WTC11 (cell line): ENCODE measurements around the gene NEUROD2. TPM values are rescaled to one million over a fixed set of nuclear protein-coding genes. Genes with fewer than 3 reads are reported as not detected.
"Not testable (repeated sequence)": the region's sequence is repeated elsewhere in the genome, so short reads cannot be mapped to it uniquely, and the experiment has no call there.

Experiments
- ATAC-seq: fragments of 200-7000 bp; cut with Tn5 transposase; 2 replicates; pipeline ENCODE4 v1.10.0; 2021; ENCODE audit warnings: mild to moderate bottlenecking, moderate library complexity
- CTCF ChIA-PET: fragments of 300-600 bp; sonication (Branson Sonifier 250); formaldehyde crosslinking; loops from one replicate; lab custom pipeline; 2021; ENCODE audit warnings: antibody characterized with exemption; lab: Charles Lee
- POLR2A ChIA-PET: fragments of 350-600 bp; sonication (Branson Sonifier 250); formaldehyde crosslinking; loops from one replicate; lab custom pipeline; 2021; ENCODE audit warnings: antibody characterized with exemption; lab: Charles Lee
- DNase-seq: peaks from one replicate; pipeline ENCODE4 v3.0.0; 2021; ENCODE audit warnings: low spot score
- H3K27ac Mint-ChIP-seq: 2 replicates; pipeline ENCODE4 v1.8.0; 2021; ENCODE audit warnings: mixed read lengths
- H3K27me3 Mint-ChIP-seq: 2 replicates; pipeline ENCODE4 v1.8.0; 2021; ENCODE audit warnings: low read depth, mild to moderate bottlenecking, moderate library complexity, mixed read lengths
- H3K36me3 Mint-ChIP-seq: 2 replicates; pipeline ENCODE4 v1.8.0; 2021; ENCODE audit warnings: mixed read lengths
- H3K4me1 Mint-ChIP-seq: 2 replicates; pipeline ENCODE4 v1.8.0; 2022; ENCODE audit warnings: mixed read lengths
- H3K4me3 Mint-ChIP-seq: 2 replicates; pipeline ENCODE4 v1.8.0; 2021; ENCODE audit warnings: mild to moderate bottlenecking, moderate library complexity, mixed read lengths
- H3K9me3 Mint-ChIP-seq: 2 replicates; pipeline ENCODE4 v1.8.0; 2021; ENCODE audit warnings: mixed read lengths
- CREB1 ChIP-seq: sonication (generic); formaldehyde crosslinking; IDR thresholded peaks from 2 replicates; pipeline ENCODE4 v1.8.0; 2023; ENCODE audit warnings: mild to moderate bottlenecking, missing genetic modification reagents
- HMGXB4 ChIP-seq: sonication (generic); formaldehyde crosslinking; IDR thresholded peaks from 2 replicates; pipeline ENCODE4 v1.8.1; 2023; ENCODE audit warnings: mild to moderate bottlenecking, moderate library complexity, missing genetic modification reagents
- MAX ChIP-seq: sonication (generic); formaldehyde crosslinking; IDR thresholded peaks from 2 replicates; pipeline ENCODE4 v1.8.0; 2022; ENCODE audit warnings: mild to moderate bottlenecking, missing genetic modification reagents
- MYBL2 ChIP-seq: sonication (generic); formaldehyde crosslinking; IDR thresholded peaks from 2 replicates; pipeline ENCODE4 v1.8.1; 2023; ENCODE audit warnings: mild to moderate bottlenecking, moderate library complexity, missing genetic modification reagents
- RORB ChIP-seq: fragments of 250-450 bp; sonication (Bioruptor Pico); IDR thresholded peaks from 2 replicates; pipeline ENCODE4 v1.9.0; 2021; ENCODE audit warnings: mild to moderate bottlenecking
- TEAD1 ChIP-seq: sonication (generic); formaldehyde crosslinking; IDR thresholded peaks from 2 replicates; pipeline ENCODE4 v1.8.0; 2022; ENCODE audit warnings: mild to moderate bottlenecking, missing genetic modification reagents
- ZNF138 ChIP-seq: sonication (generic); formaldehyde crosslinking; conservative IDR thresholded peaks from 2 replicates; pipeline ENCODE4 v1.8.1; 2022; ENCODE audit warnings: mild to moderate bottlenecking, moderate library complexity, missing genetic modification reagents
- ZNF425 ChIP-seq: fragments of 250-450 bp; sonication (Bioruptor Pico); conservative IDR thresholded peaks from 2 replicates; pipeline ENCODE4 v1.9.0; 2021; ENCODE audit warnings: mild to moderate bottlenecking
- ZSCAN18 ChIP-seq: fragments of 250-450 bp; sonication (Bioruptor Pico); IDR thresholded peaks from 2 replicates; pipeline ENCODE4 v2.1.2; 2022; ENCODE audit warnings: mild to moderate bottlenecking, moderate library complexity
- total RNA-seq: library from RNA; stranded (reverse); gene quantifications from 3 replicates; pipeline ENCODE4 v1.2.3, GENCODE V29; 2021
- TF ChIP-seq, protein P1 (sequence below): sonication (generic); formaldehyde crosslinking; IDR thresholded peaks from 2 replicates; pipeline ENCODE4 v1.8.0; 2022; ENCODE audit warnings: mild to moderate bottlenecking, missing genetic modification reagents
- TF ChIP-seq, protein P2 (sequence below): fragments of 250-450 bp; sonication (Bioruptor Pico); IDR thresholded peaks from 2 replicates; pipeline ENCODE4 v1.9.0; 2021; ENCODE audit warnings: mild to moderate bottlenecking, borderline replicate concordance
- TF ChIP-seq, protein P3 (sequence below): fragments of 250-450 bp; sonication (Bioruptor Pico); IDR thresholded peaks from 2 replicates; pipeline ENCODE4 v1.9.0; 2021; ENCODE audit warnings: mild to moderate bottlenecking

NEUROD2 gene
- total RNA-seq, 1 experiment from 2014 or later = not detected

- TF ChIP-seq, protein P1, sequence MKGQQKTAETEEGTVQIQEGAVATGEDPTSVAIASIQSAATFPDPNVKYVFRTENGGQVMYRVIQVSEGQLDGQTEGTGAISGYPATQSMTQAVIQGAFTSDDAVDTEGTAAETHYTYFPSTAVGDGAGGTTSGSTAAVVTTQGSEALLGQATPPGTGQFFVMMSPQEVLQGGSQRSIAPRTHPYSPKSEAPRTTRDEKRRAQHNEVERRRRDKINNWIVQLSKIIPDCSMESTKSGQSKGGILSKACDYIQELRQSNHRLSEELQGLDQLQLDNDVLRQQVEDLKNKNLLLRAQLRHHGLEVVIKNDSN = peak; percentile 64
- TF ChIP-seq ZNF425 (CRISPR knock-in tag) = no peak
- no peak for TF ChIP-seq ZSCAN18
- TF ChIP-seq, protein P2, sequence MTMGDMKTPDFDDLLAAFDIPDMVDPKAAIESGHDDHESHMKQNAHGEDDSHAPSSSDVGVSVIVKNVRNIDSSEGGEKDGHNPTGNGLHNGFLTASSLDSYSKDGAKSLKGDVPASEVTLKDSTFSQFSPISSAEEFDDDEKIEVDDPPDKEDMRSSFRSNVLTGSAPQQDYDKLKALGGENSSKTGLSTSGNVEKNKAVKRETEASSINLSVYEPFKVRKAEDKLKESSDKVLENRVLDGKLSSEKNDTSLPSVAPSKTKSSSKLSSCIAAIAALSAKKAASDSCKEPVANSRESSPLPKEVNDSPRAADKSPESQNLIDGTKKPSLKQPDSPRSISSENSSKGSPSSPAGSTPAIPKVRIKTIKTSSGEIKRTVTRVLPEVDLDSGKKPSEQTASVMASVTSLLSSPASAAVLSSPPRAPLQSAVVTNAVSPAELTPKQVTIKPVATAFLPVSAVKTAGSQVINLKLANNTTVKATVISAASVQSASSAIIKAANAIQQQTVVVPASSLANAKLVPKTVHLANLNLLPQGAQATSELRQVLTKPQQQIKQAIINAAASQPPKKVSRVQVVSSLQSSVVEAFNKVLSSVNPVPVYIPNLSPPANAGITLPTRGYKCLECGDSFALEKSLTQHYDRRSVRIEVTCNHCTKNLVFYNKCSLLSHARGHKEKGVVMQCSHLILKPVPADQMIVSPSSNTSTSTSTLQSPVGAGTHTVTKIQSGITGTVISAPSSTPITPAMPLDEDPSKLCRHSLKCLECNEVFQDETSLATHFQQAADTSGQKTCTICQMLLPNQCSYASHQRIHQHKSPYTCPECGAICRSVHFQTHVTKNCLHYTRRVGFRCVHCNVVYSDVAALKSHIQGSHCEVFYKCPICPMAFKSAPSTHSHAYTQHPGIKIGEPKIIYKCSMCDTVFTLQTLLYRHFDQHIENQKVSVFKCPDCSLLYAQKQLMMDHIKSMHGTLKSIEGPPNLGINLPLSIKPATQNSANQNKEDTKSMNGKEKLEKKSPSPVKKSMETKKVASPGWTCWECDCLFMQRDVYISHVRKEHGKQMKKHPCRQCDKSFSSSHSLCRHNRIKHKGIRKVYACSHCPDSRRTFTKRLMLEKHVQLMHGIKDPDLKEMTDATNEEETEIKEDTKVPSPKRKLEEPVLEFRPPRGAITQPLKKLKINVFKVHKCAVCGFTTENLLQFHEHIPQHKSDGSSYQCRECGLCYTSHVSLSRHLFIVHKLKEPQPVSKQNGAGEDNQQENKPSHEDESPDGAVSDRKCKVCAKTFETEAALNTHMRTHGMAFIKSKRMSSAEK (CRISPR knock-in tag) = no peak
- no peak for TF ChIP-seq CREB1 (CRISPR knock-in tag)
- no peak; the same call in 1 of the 2 replicates for TF ChIP-seq TEAD1 (CRISPR knock-in tag)
- no peak for TF ChIP-seq ZNF138 (CRISPR knock-in tag)
- no peak for TF ChIP-seq HMGXB4
- TF ChIP-seq, protein P3, sequence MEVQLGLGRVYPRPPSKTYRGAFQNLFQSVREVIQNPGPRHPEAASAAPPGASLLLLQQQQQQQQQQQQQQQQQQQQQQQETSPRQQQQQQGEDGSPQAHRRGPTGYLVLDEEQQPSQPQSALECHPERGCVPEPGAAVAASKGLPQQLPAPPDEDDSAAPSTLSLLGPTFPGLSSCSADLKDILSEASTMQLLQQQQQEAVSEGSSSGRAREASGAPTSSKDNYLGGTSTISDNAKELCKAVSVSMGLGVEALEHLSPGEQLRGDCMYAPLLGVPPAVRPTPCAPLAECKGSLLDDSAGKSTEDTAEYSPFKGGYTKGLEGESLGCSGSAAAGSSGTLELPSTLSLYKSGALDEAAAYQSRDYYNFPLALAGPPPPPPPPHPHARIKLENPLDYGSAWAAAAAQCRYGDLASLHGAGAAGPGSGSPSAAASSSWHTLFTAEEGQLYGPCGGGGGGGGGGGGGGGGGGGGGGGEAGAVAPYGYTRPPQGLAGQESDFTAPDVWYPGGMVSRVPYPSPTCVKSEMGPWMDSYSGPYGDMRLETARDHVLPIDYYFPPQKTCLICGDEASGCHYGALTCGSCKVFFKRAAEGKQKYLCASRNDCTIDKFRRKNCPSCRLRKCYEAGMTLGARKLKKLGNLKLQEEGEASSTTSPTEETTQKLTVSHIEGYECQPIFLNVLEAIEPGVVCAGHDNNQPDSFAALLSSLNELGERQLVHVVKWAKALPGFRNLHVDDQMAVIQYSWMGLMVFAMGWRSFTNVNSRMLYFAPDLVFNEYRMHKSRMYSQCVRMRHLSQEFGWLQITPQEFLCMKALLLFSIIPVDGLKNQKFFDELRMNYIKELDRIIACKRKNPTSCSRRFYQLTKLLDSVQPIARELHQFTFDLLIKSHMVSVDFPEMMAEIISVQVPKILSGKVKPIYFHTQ (CRISPR knock-in tag) = no peak
- no peak for TF ChIP-seq RORB (CRISPR knock-in tag)
- TF ChIP-seq MAX (CRISPR knock-in tag) = no peak
- TF ChIP-seq MYBL2 (CRISPR knock-in tag) = no peak
Observed at GRCh38 chr17:39591958-39592954, 15.5 kb downstream of the NEUROD2 start (continued).

GRCh38 chr17:39590180-39590579 is 17.5 kb downstream of the NEUROD2 start:
- not testable (repeated sequence) for ATAC-seq, H3K9me3 Mint-ChIP-seq, H3K36me3 Mint-ChIP-seq, DNase-seq, H3K27ac Mint-ChIP-seq, H3K4me3 Mint-ChIP-seq
- Mint-ChIP-seq H3K27me3 (peaks cover 60% of the 10 kb centered on the region), H3K4me1 (peaks cover 15% of the 10 kb centered on the region)
- ChIA-PET CTCF (interaction anchor here (0.5 to 4.0 kb wide), 4 partner anchors 32 to 105 kb away, joined by 3 to 22 read pairs (median 8); no protein-coding TSS in a partner anchor), POLR2A (interaction anchor here (0.7 kb wide), 1 partner anchor 105 kb away, joined by 4 read pairs; no protein-coding TSS in a partner anchor)
